HG03103 (cell line): Measurements from ENCODE around the gene PLPP3.

ENCODE experiments used
- ATAC-seq: cut with Tn5 transposase; IDR thresholded peaks from one replicate; pipeline ENCODE4 v1.9.1; 2021; ENCODE audit warnings: low read depth; ENCODE audit not compliant: unreplicated experiment

The PLPP3 gene

GRCh38 chr1:56469640-56470371, 109.6 kb downstream of the PLPP3 start:
- ATAC-seq = no peak

DNA sequence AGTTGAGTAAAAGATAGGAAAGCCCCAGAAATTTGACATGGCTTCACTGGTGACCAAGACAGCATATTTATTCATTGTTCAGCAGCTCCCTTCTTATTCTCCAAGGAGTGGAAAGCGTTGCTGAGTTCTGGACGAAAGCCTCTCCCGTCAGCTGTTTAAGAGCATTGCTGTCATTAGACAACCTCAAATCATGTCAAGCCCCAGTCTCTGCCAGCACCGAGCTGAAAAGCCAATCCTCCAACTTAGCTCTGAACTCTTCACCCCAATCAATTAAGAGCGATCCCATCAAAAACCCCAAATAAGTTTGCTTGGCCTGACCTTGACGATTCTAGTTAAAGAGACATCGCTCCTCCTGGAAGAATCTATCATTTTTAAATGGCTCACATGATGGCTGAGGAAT, 110.8 kb downstream of the PLPP3 start:
- ATAC-seq = no peak

DNA sequence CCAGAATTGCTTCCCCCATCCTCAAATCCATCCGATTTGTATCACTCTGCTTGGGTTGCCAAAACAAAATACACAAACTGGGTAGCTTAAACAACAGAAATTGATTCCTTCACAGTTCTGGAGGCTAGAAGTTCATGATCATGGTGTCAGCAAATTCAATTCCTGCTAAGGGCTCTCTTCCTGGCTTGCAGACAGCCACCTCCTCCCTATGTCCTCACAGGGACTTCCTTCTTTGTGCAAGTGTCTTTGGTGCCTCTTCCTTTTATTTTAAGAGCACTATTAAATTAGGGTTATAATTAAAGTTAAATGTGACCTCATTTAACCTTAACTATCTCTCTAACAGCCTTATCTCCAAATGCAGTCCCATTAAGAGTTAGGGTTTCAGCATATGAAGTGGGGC, 112.8 kb downstream of the PLPP3 start:
- no peak for ATAC-seq

DNA sequence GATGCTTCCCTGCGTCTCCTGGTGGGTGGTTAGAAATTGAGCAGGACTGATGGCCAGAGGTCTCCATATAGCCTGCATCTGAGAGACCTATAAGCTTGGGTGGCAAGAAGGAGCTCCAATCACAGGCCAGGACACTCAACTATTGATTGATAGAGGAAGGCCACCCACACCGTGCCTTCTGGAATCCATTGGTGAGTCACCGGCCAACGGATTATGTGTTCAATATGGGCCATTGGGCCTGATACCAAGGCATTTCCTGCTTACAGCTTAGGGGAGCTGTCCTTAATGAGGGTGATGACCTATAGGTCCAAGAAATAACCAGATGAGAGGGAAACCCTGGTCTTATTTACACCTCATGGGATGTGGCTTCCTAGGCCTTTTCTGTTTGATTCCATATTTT, 115.1 kb downstream of the PLPP3 start:
- no peak for ATAC-seq

- ATAC-seq = no peak
Observed at GRCh38 chr1:56463376-56463775, 116.0 kb downstream of the PLPP3 start.

DNA sequence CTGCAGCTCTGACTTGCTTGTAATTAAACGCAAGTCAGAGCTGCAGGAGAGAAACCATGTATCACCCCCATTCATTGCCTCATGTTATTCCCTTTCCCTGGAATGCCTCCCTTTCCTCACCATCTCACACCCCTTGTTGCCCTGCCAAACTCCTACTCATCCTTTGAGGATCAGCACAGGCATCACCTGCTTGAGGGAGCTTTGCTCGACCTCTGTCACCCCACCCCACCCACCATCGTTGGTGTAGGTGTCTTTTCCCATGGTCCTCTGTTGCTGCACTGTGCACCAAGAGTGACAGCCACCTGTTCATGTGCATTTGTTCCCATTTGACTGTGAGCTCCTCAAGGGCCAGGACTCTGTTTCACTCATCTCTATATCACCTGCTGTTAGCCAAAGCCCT, 117.2 kb downstream of the PLPP3 start:
- ATAC-seq = no peak

DNA sequence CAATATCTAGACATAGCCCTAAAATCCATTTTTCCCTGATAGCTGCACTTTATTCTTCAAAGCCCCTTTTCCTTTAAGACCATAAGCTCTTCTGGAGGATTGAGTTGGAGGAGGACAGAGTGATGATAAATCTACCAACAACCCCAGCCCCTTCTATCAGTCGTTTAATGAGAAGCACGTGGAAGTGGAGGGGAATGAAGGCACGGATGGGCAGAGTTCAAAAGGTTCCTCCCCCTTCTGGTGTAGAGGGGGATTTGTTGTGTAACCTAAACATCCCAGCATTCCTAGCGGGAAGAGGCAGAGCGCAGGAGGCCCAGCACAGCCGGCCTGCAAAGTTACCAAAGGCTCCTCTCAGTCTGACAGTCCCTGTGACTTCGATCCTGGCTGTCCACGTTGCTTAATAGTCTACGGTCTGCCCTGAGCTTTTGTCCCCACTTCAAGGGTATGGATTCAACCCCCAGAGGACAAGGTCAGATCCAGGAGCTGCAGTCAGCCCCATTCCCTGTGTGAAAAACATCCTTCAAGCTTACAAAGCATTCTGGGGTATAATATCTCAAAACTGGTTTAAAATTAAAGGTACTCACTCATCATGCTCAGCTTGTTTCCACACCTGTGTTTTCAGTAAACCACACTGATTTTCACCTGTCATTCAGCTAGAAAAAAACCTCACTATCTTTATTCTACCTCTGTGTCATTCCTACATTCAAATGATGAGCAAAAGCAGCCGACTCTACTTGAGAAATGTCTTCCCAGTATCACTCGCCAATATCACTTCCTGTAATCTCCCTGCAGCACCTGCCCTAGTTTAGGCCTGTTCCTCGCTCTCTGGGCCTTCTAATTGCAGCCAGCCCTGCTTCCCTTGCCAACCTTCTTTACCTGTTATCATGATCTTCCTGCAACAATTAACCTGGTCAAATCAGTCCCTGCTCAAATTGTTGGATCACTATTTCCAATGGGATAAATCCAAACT, 117.9 kb downstream of the PLPP3 start:
- ATAC-seq = no peak

- no peak for ATAC-seq
Observed at GRCh38 chr1:56459260-56459659, 120.1 kb downstream of the PLPP3 start.

DNA sequence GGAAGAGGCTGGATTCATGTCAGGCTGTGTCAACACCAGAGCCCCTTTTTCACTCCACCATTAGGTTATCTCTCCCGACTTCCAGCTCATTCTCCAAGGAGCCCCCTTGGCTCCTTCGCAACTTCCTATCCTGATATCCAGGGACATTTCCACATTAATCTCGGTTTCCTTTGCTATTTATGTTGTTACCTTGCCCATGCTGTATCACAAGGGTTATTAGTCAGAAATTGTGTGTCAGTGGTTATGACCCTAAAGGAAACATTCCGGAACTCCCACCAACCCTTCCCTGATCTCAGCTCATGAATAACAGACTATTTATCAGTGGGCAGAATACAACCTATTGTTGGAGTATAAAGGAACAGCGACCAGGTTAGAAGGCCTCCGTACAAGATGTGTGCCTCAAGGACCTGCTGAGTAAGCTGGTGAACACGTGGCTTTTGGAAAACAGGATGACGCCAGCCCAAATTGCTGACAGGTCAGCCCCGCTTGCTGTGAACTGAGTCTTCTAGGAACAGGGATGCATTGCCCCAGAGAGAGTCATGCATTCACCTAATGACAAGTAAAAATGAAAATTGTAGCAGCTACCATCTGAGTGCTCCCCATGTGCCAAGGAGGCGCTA, 121.5 kb downstream of the PLPP3 start:
- ATAC-seq = no peak

- ATAC-seq = no peak
Observed at GRCh38 chr1:56456435-56457101, 122.8 kb downstream of the PLPP3 start.

GRCh38 chr1:56453417-56454078, 125.8 kb downstream of the PLPP3 start:
- no peak for ATAC-seq

- ATAC-seq = no peak
Observed at GRCh38 chr1:56453016-56453415, 126.3 kb downstream of the PLPP3 start.

- no peak for ATAC-seq
Observed at GRCh38 chr1:56452027-56453011, 127.0 kb downstream of the PLPP3 start.

DNA sequence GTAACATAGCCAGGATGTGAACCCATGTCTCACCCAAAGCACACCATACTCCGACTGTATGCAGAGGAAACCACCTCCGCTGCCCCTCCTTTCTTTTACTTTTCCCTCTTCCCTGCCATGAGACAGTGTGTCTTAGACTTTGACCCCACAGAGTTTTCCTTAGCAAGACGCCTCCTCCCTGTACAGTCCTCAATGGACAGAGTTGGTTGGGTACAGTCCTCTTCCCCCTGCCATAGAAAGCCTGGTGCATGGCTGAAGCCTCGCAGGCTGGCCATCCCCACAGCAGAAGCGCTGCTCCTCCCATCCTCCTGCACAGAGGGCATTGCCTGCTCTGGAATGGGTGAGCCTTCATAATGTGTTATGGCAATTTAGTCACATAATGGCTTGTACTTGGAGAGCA, 127.9 kb downstream of the PLPP3 start:
- ATAC-seq = no peak

GRCh38 chr1:56450004-56450666, 129.2 kb downstream of the PLPP3 start:
- ATAC-seq = no peak

- no peak for ATAC-seq
Observed at GRCh38 chr1:56448529-56449300, 130.6 kb downstream of the PLPP3 start.

GRCh38 chr1:56447823-56448222, 131.5 kb downstream of the PLPP3 start:
- ATAC-seq = no peak
